HepG2 (cell line): ENCODE results near the gene ITGB5. TPM values are rescaled to one million over a fixed set of nuclear protein-coding genes. Genes with fewer than 3 reads are reported as not detected.

Experiments used
- CENPT ChIP-seq: sonication (generic); formaldehyde crosslinking; IDR thresholded peaks from 2 replicates; pipeline ENCODE4 v1.8.0; 2022; ENCODE audit warnings: low read depth, mild to moderate bottlenecking, moderate library complexity, missing genetic modification reagents
- ETV6 ChIP-seq: sonication (generic); formaldehyde crosslinking; conservative IDR thresholded peaks from 2 replicates; pipeline ENCODE4 v1.4.0; 2020; ENCODE audit warnings: missing genetic modification reagents
- FLYWCH1 ChIP-seq: sonication (generic); formaldehyde crosslinking; IDR thresholded peaks from 2 replicates; pipeline ENCODE4 v1.8.1; 2023; ENCODE audit warnings: mild to moderate bottlenecking, missing genetic modification reagents
- GTF2F1 ChIP-seq: fragments of 150-350 bp; IDR thresholded peaks from 2 replicates; pipeline ENCODE4 v1.6.1; 2014; ENCODE audit warnings: low read length
- HDAC1 ChIP-seq: sonication (generic); formaldehyde crosslinking; IDR thresholded peaks from 2 replicates; pipeline ENCODE4 v1.5.1; 2020; ENCODE audit warnings: mild to moderate bottlenecking, missing genetic modification reagents
- HOXA7 ChIP-seq: sonication (generic); formaldehyde crosslinking; IDR thresholded peaks from 2 replicates; pipeline ENCODE4 v1.8.1; 2022; ENCODE audit warnings: mild to moderate bottlenecking, missing genetic modification reagents, moderate library complexity
- HOXA9 ChIP-seq: sonication (generic); formaldehyde crosslinking; IDR thresholded peaks from 2 replicates; pipeline ENCODE4 v1.8.1; 2022; ENCODE audit warnings: missing genetic modification reagents, mild to moderate bottlenecking, moderate library complexity, borderline replicate concordance
- MAFF ChIP-seq: IDR thresholded peaks from 2 replicates; pipeline ENCODE4 v1.6.1; 2011; ENCODE audit warnings: low read depth, low read length, improper control_type of control experiment
- MLX ChIP-seq: IDR thresholded peaks from 2 replicates; pipeline ENCODE4 v1.6.1; 2016
- MXD1 ChIP-seq: sonication (generic); formaldehyde crosslinking; IDR thresholded peaks from 2 replicates; pipeline ENCODE4 v1.4.0; 2020; ENCODE audit warnings: mild to moderate bottlenecking, missing genetic modification reagents
- PCBP1 ChIP-seq: fragments of 200-400 bp; formaldehyde crosslinking; IDR thresholded peaks from 2 replicates; pipeline ENCODE4 v1.6.1; 2017; ENCODE audit warnings: mild to moderate bottlenecking, low read depth, low read length, borderline replicate concordance
- PHB2 ChIP-seq: fragments of 450-650 bp; IDR thresholded peaks from 2 replicates; pipeline ENCODE4 v1.6.1; 2018; ENCODE audit not compliant: partially characterized antibody
- PHF20 ChIP-seq: sonication (generic); formaldehyde crosslinking; IDR thresholded peaks from 2 replicates; pipeline ENCODE4 v1.5.0; 2020; ENCODE audit warnings: mild to moderate bottlenecking, missing genetic modification reagents
- RAD21 ChIP-seq: fragments of 450-650 bp; formaldehyde crosslinking; IDR thresholded peaks from 2 replicates; pipeline ENCODE4 v1.5.0; 2020; ENCODE audit warnings: mild to moderate bottlenecking
- RNF2 ChIP-seq: fragments of 450-650 bp; conservative IDR thresholded peaks from 2 replicates; pipeline ENCODE4 v1.6.1; 2016; ENCODE audit warnings: low read depth
- SRSF1 ChIP-seq: fragments of 200-400 bp; formaldehyde crosslinking; optimal IDR thresholded peaks from 2 replicates; pipeline ENCODE3; 2017; ENCODE audit warnings: mild to moderate bottlenecking, low read depth, low read length, moderate library complexity
- WIZ ChIP-seq: sonication (generic); formaldehyde crosslinking; IDR thresholded peaks from 2 replicates; pipeline ENCODE4 v1.5.1; 2020; ENCODE audit warnings: mild to moderate bottlenecking, missing genetic modification reagents
- ZBTB26 ChIP-seq: IDR thresholded peaks from 2 replicates; pipeline ENCODE4 v1.6.1; 2016; ENCODE audit warnings: missing compliant biosample characterization, missing genetic modification reagents, borderline replicate concordance
- ZFAT ChIP-seq: sonication (generic); formaldehyde crosslinking; conservative IDR thresholded peaks from 2 replicates; pipeline ENCODE4 v1.8.1; 2023; ENCODE audit warnings: missing genetic modification reagents, inconsistent platforms
- ZFP91 ChIP-seq: sonication (generic); formaldehyde crosslinking; IDR thresholded peaks from 2 replicates; pipeline ENCODE4 v1.9.0; 2022; ENCODE audit warnings: missing genetic modification reagents, mild to moderate bottlenecking, borderline replicate concordance
- ZNF234 ChIP-seq: sonication (generic); formaldehyde crosslinking; conservative IDR thresholded peaks from 2 replicates; pipeline ENCODE4 v1.5.1; 2020; ENCODE audit warnings: mild to moderate bottlenecking, missing genetic modification reagents
- ZNF260 ChIP-seq: sonication (generic); formaldehyde crosslinking; IDR thresholded peaks from 2 replicates; pipeline ENCODE4 v1.4.0; 2020; ENCODE audit warnings: missing genetic modification reagents, low read depth, mild to moderate bottlenecking, borderline replicate concordance
- ZNF362 ChIP-seq: sonication (generic); formaldehyde crosslinking; IDR thresholded peaks from 2 replicates; pipeline ENCODE4 v1.4.0; 2020; ENCODE audit warnings: missing genetic modification reagents, mild to moderate bottlenecking, borderline replicate concordance
- ZNF546 ChIP-seq: sonication (generic); formaldehyde crosslinking; conservative IDR thresholded peaks from 2 replicates; pipeline ENCODE4 v1.8.1; 2023; ENCODE audit warnings: mild to moderate bottlenecking, missing genetic modification reagents
- ZNF577 ChIP-seq: sonication (generic); formaldehyde crosslinking; IDR thresholded peaks from 2 replicates; pipeline ENCODE4 v1.4.0; 2020; ENCODE audit warnings: mild to moderate bottlenecking, low read depth, missing genetic modification reagents, borderline replicate concordance
- ZSCAN9 ChIP-seq: IDR thresholded peaks from 2 replicates; pipeline ENCODE4 v1.6.1; 2016; ENCODE audit warnings: borderline replicate concordance
- polyA plus RNA-seq, 8 experiments: library from polyadenylated mRNA; depleted of rRNA in 3 of 8; stranded (reverse) in 7 of 8; unstranded in 1 of 8; fragments of >200 nt; fragmentation: Illumina TruSeq in 4 of 8; extraction: Trizol in 4 of 8; gene quantifications; 2 replicates each; pipeline versions ENCODE4 v1.2.1 to v1.2.3, GENCODE V29; 2011 to 2016; ENCODE audit warnings: low read depth in 4 of 8, missing spikeins in 1 of 8, mixed read lengths in 1 of 8; ENCODE audit not compliant: insufficient read depth in 1 of 8
- total RNA-seq, 5 experiments: library from RNA; depleted of rRNA; stranded (reverse); fragments of >200 nt; fragmentation: Illumina TruSeq; extraction: Trizol; gene quantifications; 2 replicates each; pipeline ENCODE4 v1.2.3, GENCODE V29; 2016; ENCODE audit warnings: low read depth in 1 of 5

Gene ITGB5
- total and polyA plus RNA-seq, 2 of the 13 experiments (the other 11 are each of a cell fraction or from before 2014, with no cell fraction given): 74.1 to 343 TPM

GRCh38 chr3:124730129-124730940, 156.8 kb downstream of the ITGB5 start, which contains the start of gene UMPS (continued):
- TF ChIP-seq ZNF234 (CRISPR knock-in tag) (no peak), CENPT (no peak), ZNF546 (CRISPR knock-in tag) (peak; percentile 86; the same call in 1 of the 2 replicates), ZNF577 (CRISPR knock-in tag) (no peak), RAD21 (CRISPR knock-in tag) (peak; percentile 50; the same call in 1 of the 2 replicates), ETV6 (CRISPR knock-in tag) (peak; percentile 78; the same call in 1 of the 2 replicates), MLX (no peak), GTF2F1 (peak; percentile 49), ZNF260 (CRISPR knock-in tag) (no peak), ZFP91 (CRISPR knock-in tag) (peak; percentile 94), MXD1 (CRISPR knock-in tag) (peak; percentile 81), PHB2 (no peak), ZBTB26 (CRISPR knock-in tag) (peak; percentile 68), PCBP1 (no peak), RNF2 (peak; percentile 76; the same call in 1 of the 2 replicates), HDAC1 (CRISPR knock-in tag) (peak; percentile 92), ZFAT (CRISPR knock-in tag) (no peak), WIZ (CRISPR knock-in tag) (no peak), HOXA9 (CRISPR knock-in tag) (0 out of 2 replicates have a peak, but pooled peaks have one; percentile 79), ZNF362 (CRISPR knock-in tag) (no peak), SRSF1 (peak; percentile 62), ZSCAN9 (CRISPR knock-in tag) (peak; percentile 77; the same call in 1 of the 2 replicates), HOXA7 (no peak), PHF20 (peak; percentile 94), MAFF (no peak), FLYWCH1 (no peak)
